Measurements from ENCODE around the gene PDXK. TPM values are rescaled to one million over a fixed set of nuclear protein-coding genes. Genes with fewer than 3 reads are reported as not detected.

PDXK gene
- total and polyA plus RNA-seq, 10 of the 15 experiments (the other 5 are each of a cell fraction or from before 2014, with no cell fraction given) = 3.7 to 141 (median 60.0) TPM

DNA sequence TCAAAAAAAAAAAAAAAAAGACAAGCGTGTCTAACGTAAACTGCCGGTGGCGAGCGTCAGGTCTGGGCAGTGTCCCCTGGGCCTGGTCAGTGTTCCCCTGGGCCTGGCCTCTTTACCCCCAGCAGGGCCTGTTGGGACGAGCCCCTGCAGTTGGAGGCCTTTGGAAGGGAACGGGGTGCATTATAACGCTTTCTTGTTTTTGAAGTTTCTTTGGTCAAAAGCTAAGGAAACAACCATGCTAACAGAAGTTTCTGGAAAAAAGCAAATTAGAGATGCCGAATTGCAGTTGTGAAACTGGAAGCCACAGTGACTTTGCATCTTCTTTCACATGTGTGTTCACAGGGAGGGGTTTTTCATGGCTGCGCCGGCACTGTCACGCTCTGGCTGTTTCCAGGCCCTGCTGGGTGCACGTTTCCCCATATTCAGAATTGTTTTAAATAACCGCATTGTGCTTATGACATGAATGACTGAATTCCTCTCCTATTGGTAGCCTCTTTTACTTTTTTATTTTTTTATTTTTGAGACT is 86.4 kb downstream of the PDXK start (continued):
- TF ChIP-seq ZBTB40 (IDR thresholded peaks at IDR 0.05; ENCODE audit: borderline replicate concordance) = no peak
- peak; percentile 82; the same call in 1 of the 2 replicates for TF ChIP-seq BACH1 (IDR thresholded peaks at IDR 0.05; ENCODE audit: borderline replicate concordance)
- TF ChIP-seq ETV6 (conservative IDR thresholded peaks at IDR 0.05 in 1 of 2, IDR thresholded peaks at IDR 0.05 in 1 of 2; ENCODE audit: borderline replicate concordance in 1 of 2, low read depth in 1 of 2) = peak in 1 of 2 experiments; percentile 16; a peak in 1 of 4 replicates
- TF ChIP-seq, protein P1, sequence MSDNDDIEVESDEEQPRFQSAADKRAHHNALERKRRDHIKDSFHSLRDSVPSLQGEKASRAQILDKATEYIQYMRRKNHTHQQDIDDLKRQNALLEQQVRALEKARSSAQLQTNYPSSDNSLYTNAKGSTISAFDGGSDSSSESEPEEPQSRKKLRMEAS (IDR thresholded peaks at IDR 0.05; ENCODE audit: low read depth, low read length) = peak; percentile 78; the same call in 1 of the 2 replicates
- TF ChIP-seq MTA2 (IDR thresholded peaks at IDR 0.05; ENCODE audit: low read depth) = peak; percentile 88
- TF ChIP-seq ZNF687 (IDR thresholded peaks at IDR 0.05) = peak; percentile 89
- TF ChIP-seq JUNB (IDR thresholded peaks at IDR 0.05) = peak; percentile 37; the same call in 1 of the 2 replicates
- TF ChIP-seq TCF12 (IDR thresholded peaks at IDR 0.05; ENCODE audit: low read depth, low read length) = peak; percentile 69; the same call in 1 of the 2 replicates
- TF ChIP-seq, protein P2, sequence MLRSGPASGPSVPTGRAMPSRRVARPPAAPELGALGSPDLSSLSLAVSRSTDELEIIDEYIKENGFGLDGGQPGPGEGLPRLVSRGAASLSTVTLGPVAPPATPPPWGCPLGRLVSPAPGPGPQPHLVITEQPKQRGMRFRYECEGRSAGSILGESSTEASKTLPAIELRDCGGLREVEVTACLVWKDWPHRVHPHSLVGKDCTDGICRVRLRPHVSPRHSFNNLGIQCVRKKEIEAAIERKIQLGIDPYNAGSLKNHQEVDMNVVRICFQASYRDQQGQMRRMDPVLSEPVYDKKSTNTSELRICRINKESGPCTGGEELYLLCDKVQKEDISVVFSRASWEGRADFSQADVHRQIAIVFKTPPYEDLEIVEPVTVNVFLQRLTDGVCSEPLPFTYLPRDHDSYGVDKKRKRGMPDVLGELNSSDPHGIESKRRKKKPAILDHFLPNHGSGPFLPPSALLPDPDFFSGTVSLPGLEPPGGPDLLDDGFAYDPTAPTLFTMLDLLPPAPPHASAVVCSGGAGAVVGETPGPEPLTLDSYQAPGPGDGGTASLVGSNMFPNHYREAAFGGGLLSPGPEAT (IDR thresholded peaks at IDR 0.05; ENCODE audit: low read depth) = peak; percentile 93
- peak; percentile 86; the same call in 1 of the 2 replicates for TF ChIP-seq YBX1 (IDR thresholded peaks at IDR 0.05)
- TF ChIP-seq STAT3 (IDR thresholded peaks at IDR 0.05; ENCODE audit: low read depth, low read length) = peak; percentile 83; the same call in 1 of the 2 replicates
- TF ChIP-seq EZH2 (IDR thresholded peaks at IDR 0.05; ENCODE audit: borderline replicate concordance, control insufficient read depth, low read depth, low read length) = no peak
- no peak for TF ChIP-seq CREB1 (IDR thresholded peaks at IDR 0.05; ENCODE audit: low read depth)
- TF ChIP-seq ZBTB11 (CRISPR knock-in tag; IDR thresholded peaks at IDR 0.05) = no peak
- TF ChIP-seq SRF (IDR thresholded peaks at IDR 0.05; ENCODE audit: low read depth in 2 of 2, low read length in 2 of 2) = peak in 1 of 2 experiments; percentile 67; a peak in 1 of 4 replicates

All from GM12878 (cell line).